Tibial artery (tissue), 4 donors: ENCODE data around the gene BNC1.

Experiments
- DNase-seq, 2 donors: peaks; one replicate each; pipeline ENCODE4 v3.0.0-alpha.2; 2019
- H3K27ac ChIP-seq, 2 donors: fragments of 200-600 bp; sonication (generic) in 1 of 2; 1 replicate in 1 of 2; 2 replicates in 1 of 2; pipeline ENCODE4 v1.5.1; 2018 to 2019; ENCODE audit warnings: mild to moderate bottlenecking in 1 of 2
- H3K27me3 ChIP-seq, 2 donors: fragments of 200-600 bp; sonication (generic) in 1 of 2; one replicate each; pipeline versions ENCODE4 v1.5.1 to v1.6.0; 2016 to 2019
- H3K36me3 ChIP-seq, 3 donors: fragments of 200-600 bp; sonication (generic) in 2 of 3; one replicate each; pipeline ENCODE4 v1.5.1; 2016 to 2019; ENCODE audit warnings: mild to moderate bottlenecking in 2 of 3
- H3K4me1 ChIP-seq, 4 donors: fragments of 200-600 bp; sonication (generic) in 2 of 4; 1 replicate in 3 of 4; 2 replicates in 1 of 4; pipeline ENCODE4 v1.5.1; 2016 to 2019
- H3K4me3 ChIP-seq, 2 donors: fragments of 200-600 bp; sonication (generic) in 1 of 2; 1 replicate in 1 of 2; 2 replicates in 1 of 2; pipeline ENCODE4 v1.5.1; 2018 to 2019; ENCODE audit warnings: mild to moderate bottlenecking in 2 of 2
- H3K9me3 ChIP-seq, 3 donors: fragments of 200-600 bp; sonication (generic) in 1 of 3; one replicate each; pipeline ENCODE4 v1.5.1; 2016 to 2019
- intact Hi-C: fragments of 100-400 bp; cut with DNase I; formaldehyde crosslinking; loops from one replicate; pipeline ENCODE4 v1.15.0; 2023; ENCODE audit warnings: low total_unique reads
- TF ChIP-seq, protein P1 (sequence below), 2 experiments: fragments of 200-600 bp in 1 of 2; fragments of 450-650 bp in 1 of 2; IDR thresholded peaks; one replicate each; pipeline ENCODE4 v1.5.1; 2017 to 2019; ENCODE audit warnings: antibody characterized with exemption in 2 of 2, mild to moderate bottlenecking in 1 of 2, moderate library complexity in 1 of 2

Gene BNC1

DNA sequence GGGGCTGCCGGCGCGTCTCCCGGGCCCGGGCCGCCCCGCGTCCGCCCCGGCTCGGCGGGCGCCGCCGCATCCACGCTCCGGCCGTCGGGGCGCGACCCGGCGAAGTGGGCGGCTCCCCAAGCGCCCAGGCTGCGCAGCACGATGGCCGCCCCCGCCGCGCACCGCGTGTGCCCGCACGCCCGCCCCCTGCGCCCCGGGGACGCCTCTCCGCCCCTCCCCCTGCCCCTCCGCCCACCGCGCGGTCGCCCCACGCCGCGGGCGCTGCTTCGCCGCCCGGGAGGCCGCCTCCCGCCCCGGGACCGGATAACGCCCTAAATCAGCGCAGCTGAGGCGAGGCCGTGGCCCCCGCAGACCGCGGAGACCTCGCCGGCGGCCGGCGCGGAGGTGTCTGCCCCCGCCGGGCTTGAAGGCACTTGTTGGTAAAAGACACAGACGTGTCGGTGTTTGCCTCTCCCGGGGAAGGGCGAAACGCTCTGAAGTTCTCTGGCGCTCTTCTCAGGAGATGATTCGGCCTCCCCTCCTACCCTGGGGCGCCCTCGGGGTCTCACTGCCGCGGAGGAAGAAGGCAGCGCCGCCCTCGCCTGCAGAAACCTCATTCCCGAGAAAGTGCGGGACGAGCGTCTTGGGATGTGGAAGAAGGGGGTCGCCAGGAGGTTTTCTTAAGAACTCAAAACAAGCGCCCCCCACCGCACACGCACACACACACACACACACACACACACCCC is at the start of gene BNC1:
TSS of gene BNC1 (minus strand) at position 106 of the 725 bp plus-strand sequence. CDS start at position 70, 36 bp downstream.
- no peak for DNase-seq

GRCh38 chr15:83327041-83327440 is 42.6 kb upstream of the BNC1 start:
- Histone ChIP-seq H3K27ac (no peak overlapping the region), H3K36me3 (no peaks in the 10 kb centered on the region), H3K27me3 (peaks cover 0 to 10% of the 10 kb centered on the region in 2 donors), H3K4me3 (no peak overlapping the region), H3K4me1 (no peaks in the 10 kb centered on the region), H3K9me3 (no peaks in the 10 kb centered on the region)
- intact Hi-C loops: no loop called here
- TF ChIP-seq, protein P1, sequence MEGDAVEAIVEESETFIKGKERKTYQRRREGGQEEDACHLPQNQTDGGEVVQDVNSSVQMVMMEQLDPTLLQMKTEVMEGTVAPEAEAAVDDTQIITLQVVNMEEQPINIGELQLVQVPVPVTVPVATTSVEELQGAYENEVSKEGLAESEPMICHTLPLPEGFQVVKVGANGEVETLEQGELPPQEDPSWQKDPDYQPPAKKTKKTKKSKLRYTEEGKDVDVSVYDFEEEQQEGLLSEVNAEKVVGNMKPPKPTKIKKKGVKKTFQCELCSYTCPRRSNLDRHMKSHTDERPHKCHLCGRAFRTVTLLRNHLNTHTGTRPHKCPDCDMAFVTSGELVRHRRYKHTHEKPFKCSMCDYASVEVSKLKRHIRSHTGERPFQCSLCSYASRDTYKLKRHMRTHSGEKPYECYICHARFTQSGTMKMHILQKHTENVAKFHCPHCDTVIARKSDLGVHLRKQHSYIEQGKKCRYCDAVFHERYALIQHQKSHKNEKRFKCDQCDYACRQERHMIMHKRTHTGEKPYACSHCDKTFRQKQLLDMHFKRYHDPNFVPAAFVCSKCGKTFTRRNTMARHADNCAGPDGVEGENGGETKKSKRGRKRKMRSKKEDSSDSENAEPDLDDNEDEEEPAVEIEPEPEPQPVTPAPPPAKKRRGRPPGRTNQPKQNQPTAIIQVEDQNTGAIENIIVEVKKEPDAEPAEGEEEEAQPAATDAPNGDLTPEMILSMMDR (IDR thresholded peaks at IDR 0.05): no peak
- DNase-seq: no peak

More for the DNA sequence above, at the start of gene BNC1:
- H3K36me3 ChIP-seq: no peaks in the 10 kb centered on the region
- TF ChIP-seq, protein P1 (IDR thresholded peaks at IDR 0.05): no peak
- no peak within 1 kb of the TSS for H3K27ac ChIP-seq
- peak within 1 kb of the TSS; percentile 13 to 47 for H3K4me3 ChIP-seq
- intact Hi-C loops: no loop called here
- H3K27me3 ChIP-seq: peaks cover 0 to 58% of the 10 kb centered on the region in 2 donors
- no peaks in the 10 kb centered on the region for H3K9me3 ChIP-seq
- H3K4me1 ChIP-seq: peaks cover 0 to 21% (median 17%) of the 10 kb centered on the region in 4 donors

DNA sequence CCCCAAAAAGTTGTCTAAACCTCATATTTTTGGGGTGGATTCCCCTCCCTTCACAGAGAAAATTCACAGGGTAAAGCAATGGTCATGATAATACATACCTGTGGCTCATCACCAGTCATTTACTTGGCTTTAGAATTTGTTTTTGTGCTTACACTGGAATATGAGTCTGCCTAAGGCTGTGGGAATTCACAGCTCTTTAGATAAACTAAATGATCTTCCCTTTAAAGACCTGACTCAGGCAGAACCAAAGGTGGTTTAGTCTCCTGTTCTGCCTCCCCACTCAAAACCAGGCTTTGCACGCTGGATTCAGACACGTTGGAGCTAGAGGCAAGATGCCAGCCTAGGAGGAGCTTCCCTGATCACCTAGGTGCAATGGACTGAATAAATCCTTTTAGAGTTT is 40.3 kb upstream of the BNC1 start:
- no peak for DNase-seq
- intact Hi-C loops: no loop called here
- Histone ChIP-seq H3K4me1 (no peaks in the 10 kb centered on the region), H3K9me3 (no peaks in the 10 kb centered on the region), H3K4me3 (no peak overlapping the region), H3K36me3 (no peaks in the 10 kb centered on the region), H3K27ac (no peak overlapping the region), H3K27me3 (peaks cover 0 to 13% of the 10 kb centered on the region in 2 donors)
- TF ChIP-seq, protein P1 (IDR thresholded peaks at IDR 0.05): no peak

- H3K4me1 ChIP-seq: no peaks in the 10 kb centered on the region
- no peak overlapping the region for H3K27ac ChIP-seq
- TF ChIP-seq, protein P1 (IDR thresholded peaks at IDR 0.05): no peak
- H3K36me3 ChIP-seq: no peaks in the 10 kb centered on the region
- H3K9me3 ChIP-seq: no peaks in the 10 kb centered on the region
- DNase-seq: no peak
- intact Hi-C loops: no loop called here
- H3K4me3 ChIP-seq: no peak overlapping the region
- peaks cover 0 to 18% of the 10 kb centered on the region in 2 donors for H3K27me3 ChIP-seq
Observed at GRCh38 chr15:83323296-83323711, 38.8 kb upstream of the BNC1 start.

DNA sequence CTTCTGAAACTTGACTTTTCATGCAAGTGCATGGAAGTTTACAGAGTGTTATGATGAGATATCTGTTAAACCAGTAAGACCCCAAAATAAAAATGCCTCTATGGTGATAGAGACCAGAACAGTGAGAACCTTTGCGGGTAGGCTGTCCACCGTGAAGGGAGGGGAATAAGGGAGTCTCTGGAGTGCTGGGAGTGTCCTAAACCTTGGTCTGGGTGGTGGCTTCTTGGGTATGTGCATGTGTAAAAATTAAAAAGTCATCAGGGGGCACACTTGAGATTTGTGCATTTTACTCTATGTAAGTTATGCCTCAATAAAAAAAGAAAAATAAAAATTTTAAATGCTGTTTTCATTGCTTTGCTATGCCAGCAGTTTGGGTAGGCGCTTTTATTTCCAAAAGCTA is 38.2 kb upstream of the BNC1 start:
- TF ChIP-seq, protein P1 (IDR thresholded peaks at IDR 0.05): no peak
- no peaks in the 10 kb centered on the region for H3K4me1 ChIP-seq
- H3K9me3 ChIP-seq: no peaks in the 10 kb centered on the region
- DNase-seq: no peak
- H3K27me3 ChIP-seq: peaks cover 0 to 18% of the 10 kb centered on the region in 2 donors
- no peaks in the 10 kb centered on the region for H3K36me3 ChIP-seq
- H3K4me3 ChIP-seq: no peak overlapping the region
- intact Hi-C loops: no loop called here
- H3K27ac ChIP-seq: no peak overlapping the region
